Uterus (tissue), 4 donors: ENCODE data around the gene PID1. TPM values are rescaled to one million over a fixed set of nuclear protein-coding genes. Genes with fewer than 3 reads are reported as not detected.
A peak's percentile ranks its signal among the peaks of the same experiment; 100 is the strongest.

Source experiments
- DNase-seq, 2 donors: peaks; one replicate each; pipeline ENCODE4 v3.0.0-alpha.2; 2019 to 2020
- H3K27ac ChIP-seq, 2 donors: fragments of 200-600 bp; sonication (generic); 1 replicate in 1 of 2; 2 replicates in 1 of 2; pipeline ENCODE4 v1.5.1; 2016 to 2018
- H3K27me3 ChIP-seq, 2 donors: fragments of 200-600 bp; sonication (generic); one replicate each; pipeline ENCODE4 v1.5.1; 2018 to 2019; ENCODE audit warnings: control low read depth in 1 of 2
- H3K36me3 ChIP-seq, 2 donors: fragments of 200-600 bp; sonication (generic); one replicate each; pipeline ENCODE4 v1.5.1; 2019; ENCODE audit warnings: control low read depth in 1 of 2
- H3K4me1 ChIP-seq, 2 donors: fragments of 200-600 bp; sonication (generic); one replicate each; pipeline ENCODE4 v1.5.1; 2018 to 2019; ENCODE audit warnings: control low read depth in 1 of 2
- H3K4me3 ChIP-seq, 2 donors: fragments of 200-600 bp; sonication (generic); 1 replicate in 1 of 2; 2 replicates in 1 of 2; pipeline ENCODE4 v1.5.1; 2018 to 2019; ENCODE audit warnings: mild to moderate bottlenecking in 1 of 2
- H3K9me3 ChIP-seq, 2 donors: fragments of 200-600 bp; sonication (generic); one replicate each; pipeline ENCODE4 v1.5.1; 2019; ENCODE audit warnings: control low read depth in 1 of 2
- POLR2A ChIP-seq, 2 donors: fragments of 450-650 bp; IDR thresholded peaks; one replicate each; pipeline ENCODE4 v1.6.1; 2016; ENCODE audit warnings: antibody characterized with exemption in 2 of 2, mild to moderate bottlenecking in 1 of 2, moderate library complexity in 1 of 2
- intact Hi-C: fragments of 100-400 bp; cut with DNase I; formaldehyde crosslinking; loops from one replicate; pipeline ENCODE4 v1.15.1; 2023; ENCODE audit warnings: low total_unique reads
- total RNA-seq, 4 donors: library from RNA; depleted of rRNA in 3 of 4; stranded (reverse); fragments of >200 nt in 3 of 4; gene quantifications; one replicate each; pipeline versions ENCODE4 v1.1.0 to v1.2.4, GENCODE V29; 2014 to 2023
- TF ChIP-seq, protein P1 (sequence below), 4 experiments: fragments of 200-600 bp in 2 of 4; fragments of 450-650 bp in 2 of 4; sonication (generic) in 2 of 4; IDR thresholded peaks; one replicate each; pipeline ENCODE4 v1.5.1; 2016 to 2019; ENCODE audit warnings: antibody characterized with exemption in 4 of 4, mild to moderate bottlenecking in 2 of 4, moderate library complexity in 1 of 4
- donor health status: DM: yes; HTN: yes; CAD: no.

Gene PID1
- total RNA-seq, 4 donors from 2014 or later = 26.4 to 48.5 (median 37.1) TPM

DNA sequence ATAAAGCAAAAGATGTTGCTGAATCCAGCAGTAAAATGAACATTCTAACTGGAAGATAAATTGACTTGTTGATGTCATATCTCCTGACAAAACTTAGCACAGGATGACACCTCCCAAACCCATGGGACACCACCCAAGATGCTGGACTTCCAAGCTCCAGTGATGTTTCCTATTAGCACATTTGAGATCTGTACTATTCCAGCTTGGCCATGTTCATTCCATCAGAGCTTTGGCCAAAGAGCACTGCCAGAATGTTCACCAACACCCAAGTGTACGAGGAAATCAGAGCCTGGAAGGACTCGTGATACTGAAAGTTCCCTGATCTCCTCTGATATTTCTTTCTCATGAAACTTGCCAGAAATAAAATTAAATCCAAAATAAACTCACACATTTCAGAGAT lies 44.7 kb downstream of the PID1 start:
- Histone ChIP-seq H3K4me3 (no peak overlapping the region), H3K4me1 (no peaks in the 10 kb centered on the region), H3K36me3 (no peaks in the 10 kb centered on the region), H3K9me3 (no peaks in the 10 kb centered on the region), H3K27ac (peak overlapping the region; percentile 6 to 19), H3K27me3 (no peaks in the 10 kb centered on the region)
- peak; percentile 24 to 58 for DNase-seq
- no peak for TF ChIP-seq POLR2A (IDR thresholded peaks at IDR 0.05)
- TF ChIP-seq, protein P1, sequence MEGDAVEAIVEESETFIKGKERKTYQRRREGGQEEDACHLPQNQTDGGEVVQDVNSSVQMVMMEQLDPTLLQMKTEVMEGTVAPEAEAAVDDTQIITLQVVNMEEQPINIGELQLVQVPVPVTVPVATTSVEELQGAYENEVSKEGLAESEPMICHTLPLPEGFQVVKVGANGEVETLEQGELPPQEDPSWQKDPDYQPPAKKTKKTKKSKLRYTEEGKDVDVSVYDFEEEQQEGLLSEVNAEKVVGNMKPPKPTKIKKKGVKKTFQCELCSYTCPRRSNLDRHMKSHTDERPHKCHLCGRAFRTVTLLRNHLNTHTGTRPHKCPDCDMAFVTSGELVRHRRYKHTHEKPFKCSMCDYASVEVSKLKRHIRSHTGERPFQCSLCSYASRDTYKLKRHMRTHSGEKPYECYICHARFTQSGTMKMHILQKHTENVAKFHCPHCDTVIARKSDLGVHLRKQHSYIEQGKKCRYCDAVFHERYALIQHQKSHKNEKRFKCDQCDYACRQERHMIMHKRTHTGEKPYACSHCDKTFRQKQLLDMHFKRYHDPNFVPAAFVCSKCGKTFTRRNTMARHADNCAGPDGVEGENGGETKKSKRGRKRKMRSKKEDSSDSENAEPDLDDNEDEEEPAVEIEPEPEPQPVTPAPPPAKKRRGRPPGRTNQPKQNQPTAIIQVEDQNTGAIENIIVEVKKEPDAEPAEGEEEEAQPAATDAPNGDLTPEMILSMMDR (IDR thresholded peaks at IDR 0.05) = no peak
- intact Hi-C loops = no loop called here

DNA sequence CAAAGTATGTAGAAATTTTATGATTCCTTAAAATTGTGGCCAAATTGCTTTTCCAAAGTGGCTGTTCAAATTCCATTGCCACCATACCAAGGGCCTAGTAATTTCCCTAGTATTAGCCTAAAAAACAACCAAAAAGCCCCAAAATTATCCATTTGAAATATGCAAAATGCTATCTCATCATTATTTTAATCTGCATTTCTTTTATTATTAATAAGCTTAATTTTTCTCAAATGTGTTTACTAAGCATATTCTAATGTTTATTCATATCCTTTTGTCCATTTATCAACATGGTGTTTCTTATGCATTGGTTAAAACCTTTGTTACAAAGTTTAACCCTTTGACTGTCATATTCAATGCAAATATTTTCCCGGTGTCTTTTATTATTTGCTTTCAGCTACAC lies 48.0 kb downstream of the PID1 start:
- no peak for DNase-seq
- Histone ChIP-seq H3K4me1 (no peaks in the 10 kb centered on the region), H3K4me3 (no peak overlapping the region), H3K9me3 (no peaks in the 10 kb centered on the region), H3K27me3 (no peaks in the 10 kb centered on the region), H3K36me3 (no peaks in the 10 kb centered on the region), H3K27ac (no peak overlapping the region)
- TF ChIP-seq, protein P1 (IDR thresholded peaks at IDR 0.05) = no peak
- TF ChIP-seq POLR2A (IDR thresholded peaks at IDR 0.05) = no peak
- intact Hi-C loops = no loop called here

DNA sequence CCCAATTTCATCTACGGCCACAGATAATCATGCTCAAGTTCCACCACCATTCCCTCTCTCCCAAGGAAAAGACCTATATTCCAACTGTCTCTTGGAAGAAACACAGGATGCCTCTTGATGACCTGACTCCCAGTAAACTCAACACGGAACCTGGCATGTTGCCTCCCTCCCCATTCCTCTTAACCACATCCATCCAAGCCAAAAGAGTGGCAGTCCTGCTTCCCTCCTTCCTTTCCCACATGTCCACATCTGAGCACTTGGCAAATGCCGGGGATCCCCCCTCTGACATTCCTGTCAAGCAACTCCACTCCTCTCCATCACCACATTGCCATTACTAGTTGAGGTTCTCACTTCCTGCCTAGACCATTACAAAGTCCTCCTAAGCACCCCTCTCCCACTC lies 49.4 kb downstream of the PID1 start:
- H3K36me3 ChIP-seq = no peaks in the 10 kb centered on the region
- no peak for DNase-seq
- H3K4me3 ChIP-seq = no peak overlapping the region
- no peaks in the 10 kb centered on the region for H3K27me3 ChIP-seq
- no peaks in the 10 kb centered on the region for H3K4me1 ChIP-seq
- H3K9me3 ChIP-seq = no peaks in the 10 kb centered on the region
- intact Hi-C loops = no loop called here
- no peak overlapping the region for H3K27ac ChIP-seq
- TF ChIP-seq, protein P1 (IDR thresholded peaks at IDR 0.05) = no peak
- TF ChIP-seq POLR2A (IDR thresholded peaks at IDR 0.05) = no peak

DNA sequence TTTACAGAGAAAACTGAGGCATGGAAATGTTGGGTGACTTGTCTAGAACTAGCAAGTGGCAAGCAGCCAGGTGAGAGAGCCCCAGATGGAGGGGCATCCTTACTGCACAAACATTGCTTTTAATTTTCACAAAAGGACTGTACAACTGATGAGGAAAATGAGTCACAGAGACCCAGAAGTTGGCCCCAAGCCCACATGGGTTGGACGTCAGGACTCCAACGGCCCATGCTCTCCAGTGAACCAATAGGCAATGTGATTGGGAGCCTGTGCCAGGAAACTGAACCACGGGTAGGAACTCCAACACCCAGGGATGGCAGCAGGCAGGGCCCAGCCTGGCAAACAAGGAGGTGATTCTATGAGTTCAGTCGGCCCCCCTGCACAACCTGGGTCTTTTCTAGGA lies 50.8 kb downstream of the PID1 start:
- DNase-seq = no peak
- H3K4me3 ChIP-seq = no peak overlapping the region
- H3K36me3 ChIP-seq = no peaks in the 10 kb centered on the region
- H3K27ac ChIP-seq = no peak overlapping the region
- intact Hi-C loops = no loop called here
- H3K27me3 ChIP-seq = no peaks in the 10 kb centered on the region
- no peaks in the 10 kb centered on the region for H3K9me3 ChIP-seq
- no peaks in the 10 kb centered on the region for H3K4me1 ChIP-seq
- TF ChIP-seq, protein P1 (IDR thresholded peaks at IDR 0.05) = no peak
- no peak for TF ChIP-seq POLR2A (IDR thresholded peaks at IDR 0.05)

DNA sequence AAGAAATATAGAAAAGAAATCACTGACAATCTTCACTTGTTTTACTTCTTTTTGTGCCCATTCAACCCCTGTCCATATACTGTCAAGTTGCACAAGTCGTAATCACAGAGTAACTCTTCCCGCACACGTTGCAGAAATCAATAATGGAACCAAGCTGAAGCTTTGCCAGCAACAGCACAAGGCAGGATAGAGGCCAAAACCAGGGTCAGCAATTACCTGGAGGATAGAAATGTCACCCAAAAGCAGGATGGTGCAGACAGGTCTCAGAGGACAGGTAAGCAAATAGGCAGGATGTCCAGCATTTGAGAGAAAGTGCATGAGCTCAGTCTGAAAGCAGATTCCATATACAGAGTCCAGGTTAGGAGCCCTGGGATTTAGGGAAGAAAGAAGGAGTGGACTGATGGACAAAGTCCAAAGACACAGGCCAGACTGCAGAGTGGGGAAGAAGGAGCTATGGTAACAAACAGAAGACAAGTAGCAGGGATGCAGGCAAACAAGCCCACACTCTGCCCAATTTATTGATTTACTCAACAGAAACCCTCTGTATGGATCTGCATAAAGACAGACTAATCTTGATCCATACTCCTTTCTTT lies 52.7 kb downstream of the PID1 start:
- H3K4me1 ChIP-seq = no peaks in the 10 kb centered on the region
- TF ChIP-seq, protein P1 (IDR thresholded peaks at IDR 0.05) = no peak
- TF ChIP-seq POLR2A (IDR thresholded peaks at IDR 0.05) = no peak
- no peak overlapping the region for H3K4me3 ChIP-seq
- no peaks in the 10 kb centered on the region for H3K9me3 ChIP-seq
- no peak overlapping the region for H3K27ac ChIP-seq
- H3K27me3 ChIP-seq = no peaks in the 10 kb centered on the region
- no peaks in the 10 kb centered on the region for H3K36me3 ChIP-seq
- no peak for DNase-seq
- intact Hi-C loops = no loop called here
